Mucosa of descending colon (tissue), 3 donors: ENCODE measurements around the gene KPTN. TPM values are rescaled to one million over a fixed set of nuclear protein-coding genes. Genes with fewer than 3 reads are reported as not detected.

Experiments
- ATAC-seq: fragments of 200-7000 bp; cut with Tn5 transposase; one replicate; pipeline ENCODE4 v1.9.1; 2020; ENCODE audit warnings: mild to moderate bottlenecking, moderate library complexity
- DNase-seq, 3 donors: peaks; one replicate each; pipeline ENCODE4 v3.0.0-alpha.2; 2020
- H3K36me3 ChIP-seq: fragments of 200-600 bp; one replicate; pipeline ENCODE4 v1.8.0; 2021; ENCODE audit warnings: low read depth, mild to moderate bottlenecking
- H3K4me1 ChIP-seq: fragments of 200-600 bp; one replicate; pipeline ENCODE4 v1.8.0; 2021; ENCODE audit warnings: low read depth, mild to moderate bottlenecking
- H3K4me3 ChIP-seq: fragments of 200-600 bp; one replicate; pipeline ENCODE4 v1.8.0; 2021; ENCODE audit warnings: mild to moderate bottlenecking
- H3K9me3 ChIP-seq: fragments of 200-600 bp; one replicate; pipeline ENCODE4 v1.8.0; 2021; ENCODE audit warnings: mild to moderate bottlenecking
- CTCF ChIP-seq: fragments of 200-600 bp; IDR thresholded peaks from one replicate; pipeline ENCODE4 v1.8.0; 2022; ENCODE audit warnings: antibody characterized with exemption, mild to moderate bottlenecking
- intact Hi-C, 2 donors: fragments of 100-400 bp; cut with DNase I in 1 of 2; cut with micrococcal nuclease in 1 of 2; formaldehyde crosslinking; loops; one replicate each; pipeline versions ENCODE4 v1.11.0 to v1.11.1; 2022; cut with DNase I, micrococcal nuclease
- total RNA-seq, 3 donors: library from RNA; stranded (reverse); fragmentation: NEBNext Ultra II Directional in 2 of 3; extraction: Animal tissue kit (Norgen Biotek cat#: 25700) in 2 of 3; gene quantifications; one replicate each; pipeline versions ENCODE4 v1.2.1 to v1.2.4, GENCODE V29; 2021 to 2023
- donor health status: DM: no; HTN: no; CAD: no; lungs with moderate emphysema.
- donor health status: DM: no; HTN: no; CAD: no.
- donor health status: DM: no; HTN: yes; CAD: no.

KPTN gene
- total RNA-seq, 3 donors from 2014 or later: 5.5 to 8.9 (median 8.9) TPM

GRCh38 chr19:47503130-47503825, 19.3 kb upstream of the KPTN start:
- DNase-seq (no peak), ATAC-seq (no peak)
- no peak for TF ChIP-seq CTCF
- H3K4me3 ChIP-seq: no peak overlapping the region
- H3K36me3 ChIP-seq: peaks cover 3% of the 10 kb centered on the region
- intact Hi-C loops: no loop called here
- no peaks in the 10 kb centered on the region for H3K9me3 ChIP-seq
- H3K4me1 ChIP-seq: peaks cover 4% of the 10 kb centered on the region

- H3K9me3 ChIP-seq: no peaks in the 10 kb centered on the region
- intact Hi-C loops: no loop called here
- DNase-seq: no peak
Measured at GRCh38 chr19:47499863-47500830, 16.1 kb upstream of the KPTN start.

GRCh38 chr19:47499371-47499770, 15.4 kb upstream of the KPTN start:
- no peak for TF ChIP-seq CTCF
- Histone ChIP-seq H3K36me3 (peaks cover 3% of the 10 kb centered on the region), H3K9me3 (no peaks in the 10 kb centered on the region), H3K4me3 (no peak overlapping the region), H3K4me1 (no peaks in the 10 kb centered on the region)
- ATAC-seq: no peak
- no peak for DNase-seq
- intact Hi-C loops: no loop called here

More at GRCh38 chr19:47499863-47500830, 16.1 kb upstream of the KPTN start:
- TF ChIP-seq CTCF: no peak
- Histone ChIP-seq H3K36me3 (peaks cover 3% of the 10 kb centered on the region), H3K4me3 (no peak overlapping the region), H3K4me1 (no peaks in the 10 kb centered on the region)
- no peak for ATAC-seq

DNA sequence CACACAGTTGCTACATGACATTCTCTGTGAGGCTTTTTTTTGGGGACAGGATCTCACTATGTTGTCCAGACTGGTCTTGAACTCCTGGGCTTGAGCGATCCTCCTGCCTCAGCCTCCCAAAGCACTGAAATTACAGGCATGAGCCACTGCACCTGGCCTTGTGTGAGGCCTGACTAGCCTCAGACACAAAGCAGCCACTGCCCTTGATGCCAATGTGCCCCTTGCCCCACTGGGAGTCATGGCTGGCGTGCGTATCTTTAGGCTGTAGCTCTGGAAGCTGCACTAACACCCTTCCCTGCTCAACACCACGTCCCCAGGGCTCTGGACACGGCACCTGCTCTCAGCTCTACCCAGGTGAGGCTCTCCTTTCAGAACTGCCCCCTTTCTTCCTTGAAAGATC, 14.5 kb upstream of the KPTN start:
- no peak for ATAC-seq
- intact Hi-C loops: no loop called here
- peak in 1 of 3 donors; percentile 24 for DNase-seq
- Histone ChIP-seq H3K9me3 (no peaks in the 10 kb centered on the region), H3K4me1 (no peaks in the 10 kb centered on the region), H3K36me3 (peaks cover 3% of the 10 kb centered on the region), H3K4me3 (no peak overlapping the region)
- TF ChIP-seq CTCF: no peak

DNA sequence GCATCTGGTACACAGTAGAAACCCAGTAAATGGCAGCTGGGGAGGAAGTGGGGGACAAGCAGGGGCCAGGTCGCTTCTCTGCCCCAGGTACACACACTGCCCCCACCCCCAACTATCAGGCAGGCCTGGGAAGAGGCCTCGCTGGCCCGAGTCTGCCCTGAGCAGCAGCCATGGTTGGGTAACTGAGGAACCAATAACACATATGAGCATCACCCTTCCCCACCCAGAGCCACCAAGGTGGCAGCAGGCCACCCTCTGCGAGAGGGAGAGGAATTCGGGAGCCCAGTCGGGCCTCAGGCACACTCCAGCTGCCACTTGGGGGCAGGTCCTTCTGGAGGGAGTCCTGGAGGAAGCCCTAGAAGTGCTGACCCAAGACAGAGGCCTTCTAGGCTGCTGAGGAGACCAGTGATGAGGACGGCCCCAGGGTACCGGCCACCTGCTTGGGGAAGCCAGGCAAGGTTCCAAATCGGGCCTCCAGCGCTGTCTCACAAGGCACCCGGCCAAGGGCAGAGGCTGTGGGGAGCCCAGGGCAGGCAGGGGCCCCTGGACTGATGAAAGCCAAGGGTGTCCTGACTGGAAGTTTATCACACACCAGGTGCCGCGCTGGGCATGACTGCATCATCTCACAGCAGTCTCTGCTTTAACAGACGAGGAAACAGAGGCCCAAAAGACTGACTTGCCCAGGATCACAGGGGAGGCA, 14.0 kb upstream of the KPTN start:
- no peaks in the 10 kb centered on the region for H3K4me1 ChIP-seq
- no peak for TF ChIP-seq CTCF
- H3K9me3 ChIP-seq: no peaks in the 10 kb centered on the region
- intact Hi-C loops: no loop called here
- ATAC-seq: no peak
- H3K4me3 ChIP-seq: no peak overlapping the region
- peak in 1 of 3 donors; percentile 34 for DNase-seq
- H3K36me3 ChIP-seq: peaks cover 3% of the 10 kb centered on the region
